ENCODE results near the gene S100A3. TPM values are rescaled to one million over a fixed set of nuclear protein-coding genes. Genes with fewer than 3 reads are reported as not detected.

Gene S100A3
- total RNA-seq, 1 donor from 2014 or later = 8.7 TPM

- Mint-ChIP-seq H3K9me3 (ENCODE audit: low read depth) (no peaks in the 10 kb centered on the region), H3K27me3 (ENCODE audit: low read depth) (no peaks in the 10 kb centered on the region), H3K36me3 (ENCODE audit: low read depth) (no peaks in the 10 kb centered on the region), H3K27ac (ENCODE audit: unreplicated experiment) (peak overlapping the region; percentile 84), H3K4me1 (ENCODE audit: low read depth) (peaks cover 43% of the 10 kb centered on the region), H3K4me3 (ENCODE audit: unreplicated experiment) (no peak overlapping the region)
- no peak for DNase-seq (ENCODE audit: low spot score)
- TF ChIP-seq CTCF (IDR thresholded peaks at IDR 0.05) = no peak
Measured at GRCh38 chr1:153506831-153507413, 42.1 kb downstream of the S100A3 start.

DNA sequence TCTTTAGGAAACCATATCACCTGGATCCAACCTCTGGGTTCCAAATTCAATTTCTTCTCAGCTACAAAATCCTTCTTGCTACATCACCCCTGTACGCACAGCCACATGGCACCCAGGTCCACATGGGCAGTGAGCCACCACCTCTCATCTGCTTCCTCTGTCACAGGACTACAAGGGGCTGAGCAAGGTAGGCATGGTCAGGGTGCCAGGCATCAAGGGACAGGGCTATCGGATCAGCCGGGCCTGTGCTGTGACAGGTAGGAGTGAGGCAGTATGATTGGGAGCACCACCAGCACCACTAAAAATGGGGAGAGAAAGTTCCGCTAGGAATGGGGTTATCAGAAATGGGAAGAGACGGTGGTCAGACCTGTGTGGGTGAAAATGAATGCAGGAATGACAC, 42.7 kb downstream of the S100A3 start:
- DNase-seq (ENCODE audit: low spot score) = no peak
- Mint-ChIP-seq H3K4me3 (ENCODE audit: unreplicated experiment) (no peak overlapping the region), H3K27me3 (ENCODE audit: low read depth) (no peaks in the 10 kb centered on the region), H3K27ac (ENCODE audit: unreplicated experiment) (peak overlapping the region; percentile 84), H3K9me3 (ENCODE audit: low read depth) (no peaks in the 10 kb centered on the region), H3K36me3 (ENCODE audit: low read depth) (no peaks in the 10 kb centered on the region), H3K4me1 (ENCODE audit: low read depth) (peaks cover 39% of the 10 kb centered on the region)
- no peak for TF ChIP-seq CTCF (IDR thresholded peaks at IDR 0.05)

DNA sequence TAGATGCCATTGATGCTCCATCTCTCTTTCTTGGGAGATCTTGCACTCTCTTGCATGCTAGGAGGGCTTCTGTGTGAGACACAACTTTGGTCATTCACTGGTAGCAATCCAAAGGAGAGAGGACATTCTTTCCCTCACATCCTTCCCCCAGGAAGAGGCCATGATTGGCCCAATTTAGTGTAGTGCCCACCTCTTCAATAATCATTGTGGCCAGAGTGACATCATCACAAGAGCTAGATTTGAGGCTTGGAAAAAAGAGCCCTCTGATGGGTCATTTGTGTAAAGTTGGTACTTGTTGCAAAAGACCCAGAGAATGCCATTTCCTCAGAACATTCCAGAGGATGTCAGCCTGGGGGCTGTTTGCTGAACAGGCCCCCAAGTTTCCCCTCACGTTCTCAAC, 43.5 kb downstream of the S100A3 start:
- TF ChIP-seq CTCF (IDR thresholded peaks at IDR 0.05) = no peak
- peaks cover 31% of the 10 kb centered on the region for H3K4me1 Mint-ChIP-seq (ENCODE audit: low read depth)
- no peaks in the 10 kb centered on the region for H3K9me3 Mint-ChIP-seq (ENCODE audit: low read depth)
- H3K36me3 Mint-ChIP-seq (ENCODE audit: low read depth) = no peaks in the 10 kb centered on the region
- H3K4me3 Mint-ChIP-seq (ENCODE audit: unreplicated experiment) = no peak overlapping the region
- no peak overlapping the region for H3K27ac Mint-ChIP-seq (ENCODE audit: unreplicated experiment)
- DNase-seq (ENCODE audit: low spot score) = no peak
- no peaks in the 10 kb centered on the region for H3K27me3 Mint-ChIP-seq (ENCODE audit: low read depth)

DNA sequence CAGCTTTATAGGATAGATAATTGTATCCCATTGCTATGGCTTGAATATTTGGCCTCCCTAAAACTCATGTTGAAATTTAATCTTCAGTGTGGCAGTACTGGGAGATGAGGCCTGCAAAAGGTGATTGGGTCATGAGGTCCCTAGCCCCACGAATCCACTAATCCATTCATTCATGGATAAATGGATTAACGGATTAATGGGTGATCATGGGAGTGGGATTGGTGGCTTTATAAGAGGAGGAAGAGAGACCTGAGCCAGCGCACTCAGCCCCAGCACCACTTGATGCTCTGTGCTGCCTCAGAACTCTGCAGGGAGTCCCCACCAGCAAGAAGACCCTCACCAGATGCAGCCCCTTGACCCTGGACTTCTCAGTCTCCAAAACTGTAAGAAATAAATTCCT, 45.3 kb downstream of the S100A3 start:
- H3K36me3 Mint-ChIP-seq (ENCODE audit: low read depth) = no peaks in the 10 kb centered on the region

DNA sequence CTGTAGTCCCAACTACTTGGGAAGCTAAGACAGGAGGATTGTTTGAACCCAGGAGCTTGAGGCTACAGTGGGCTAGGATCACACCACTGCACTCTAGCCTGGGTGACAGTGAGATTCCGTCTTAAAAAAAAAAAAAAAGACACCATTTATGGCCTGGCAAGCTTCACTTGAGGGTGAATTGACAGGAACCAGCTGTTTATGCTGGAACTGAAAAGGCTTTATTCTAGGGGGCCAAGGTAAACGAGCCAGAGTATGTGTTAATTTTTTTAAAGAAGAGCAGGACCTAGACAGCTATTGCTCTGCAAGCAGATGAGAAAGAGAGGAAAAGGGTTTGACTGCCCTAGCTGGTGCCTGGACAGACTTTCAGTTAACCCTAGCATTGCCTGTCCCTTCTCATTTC, 50.3 kb downstream of the S100A3 start:
- no peak for TF ChIP-seq CTCF (IDR thresholded peaks at IDR 0.05)
- Mint-ChIP-seq H3K4me3 (ENCODE audit: unreplicated experiment) (no peak overlapping the region), H3K36me3 (ENCODE audit: low read depth) (no peaks in the 10 kb centered on the region), H3K4me1 (ENCODE audit: low read depth) (no peaks in the 10 kb centered on the region), H3K27ac (ENCODE audit: unreplicated experiment) (no peak overlapping the region), H3K27me3 (ENCODE audit: low read depth) (peaks cover 29% of the 10 kb centered on the region), H3K9me3 (ENCODE audit: low read depth) (no peaks in the 10 kb centered on the region)
- no peak for DNase-seq (ENCODE audit: low spot score)

More for the DNA sequence above, 45.3 kb downstream of the S100A3 start:
- DNase-seq (ENCODE audit: low spot score) = no peak
- H3K27me3 Mint-ChIP-seq (ENCODE audit: low read depth) = peaks cover 14% of the 10 kb centered on the region
- no peak overlapping the region for H3K27ac Mint-ChIP-seq (ENCODE audit: unreplicated experiment)
- TF ChIP-seq CTCF (IDR thresholded peaks at IDR 0.05) = no peak
- H3K9me3 Mint-ChIP-seq (ENCODE audit: low read depth) = no peaks in the 10 kb centered on the region
- no peak overlapping the region for H3K4me3 Mint-ChIP-seq (ENCODE audit: unreplicated experiment)
- H3K4me1 Mint-ChIP-seq (ENCODE audit: low read depth) = peaks cover 27% of the 10 kb centered on the region

Other genes with a start within 250 kb of the S100A3 start
- not detected in 3 replicates for gene PGLYRP3, start 236.3 kb downstream of the S100A3 start, total RNA-seq
- gene PGLYRP4, start 200.4 kb downstream of the S100A3 start, total RNA-seq = not detected in 3 replicates
- gene S100A9, start 191.4 kb downstream of the S100A3 start, total RNA-seq = not detected in 3 replicates
- gene S100A12, start 173.6 kb downstream of the S100A3 start, total RNA-seq = not detected in 3 replicates
- gene S100A8, start 158.2 kb downstream of the S100A3 start, total RNA-seq = not detected in 3 replicates
- gene S100A7A, start 132.7 kb downstream of the S100A3 start, total RNA-seq = not detected in 3 replicates
- gene S100A7, start 88.6 kb downstream of the S100A3 start, total RNA-seq = not detected in 3 replicates
- 1.4 to 12.1 TPM (median 10.9 TPM) in 3 replicates for gene S100A6, start 13.3 kb downstream of the S100A3 start, total RNA-seq
- 0.47 to 0.94 TPM in 2 of 3 replicates, not detected in the other for gene S100A5, start 8.3 kb downstream of the S100A3 start, total RNA-seq
- gene S100A4, start 3.5 kb downstream of the S100A3 start, total RNA-seq = 331 to 404 TPM (median 388 TPM) in 3 replicates
- gene S100A2, start 16.6 kb upstream of the S100A3 start, total RNA-seq = 15.4 to 22.2 TPM (median 18.9 TPM) in 3 replicates
- 111 to 122 TPM (median 115 TPM) in 3 replicates for gene S100A16, start 63.9 kb upstream of the S100A3 start, total RNA-seq
- gene S100A14, start 67.1 kb upstream of the S100A3 start, total RNA-seq = not detected in 3 replicates
- gene S100A13, start 78.2 kb upstream of the S100A3 start, total RNA-seq = 98.2 to 113 TPM (median 98.4 TPM) in 3 replicates
- gene S100A1, start 79.2 kb upstream of the S100A3 start, total RNA-seq = 1.2 to 1.5 TPM (median 1.3 TPM) in 3 replicates
- 44.4 to 56.9 TPM (median 47.9 TPM) in 3 replicates for gene CHTOP, start 84.8 kb upstream of the S100A3 start, total RNA-seq
- gene SNAPIN, start 109.4 kb upstream of the S100A3 start, total RNA-seq = 31.1 to 41.8 TPM (median 35.9 TPM) in 3 replicates
- gene ILF2, start 121.7 kb upstream of the S100A3 start, total RNA-seq = 120 to 164 TPM (median 122 TPM) in 3 replicates
- gene NPR1, start 129.4 kb upstream of the S100A3 start, total RNA-seq = 0.21 to 0.27 TPM in 2 of 3 replicates, not detected in the other
- 48.6 to 61.0 TPM (median 49.1 TPM) in 3 replicates for gene INTS3, start 178.8 kb upstream of the S100A3 start, total RNA-seq
- gene SLC27A3, start 226.1 kb upstream of the S100A3 start, total RNA-seq = 10.6 to 16.6 TPM (median 11.6 TPM) in 3 replicates

All from chondrocyte (in vitro differentiated cells).